ENCODE data around the gene GATD1. TPM values are rescaled to one million over a fixed set of nuclear protein-coding genes. Genes with fewer than 3 reads are reported as not detected.

GATD1 gene
- total and polyA plus RNA-seq, 2 experiments from 2014 or later, result 39.3 to 51.0 TPM

GRCh38 chr11:819943-820649 is 42.8 kb upstream of the GATD1 start:
- peaks cover 27% of the 10 kb centered on the region for H3K27me3 Mint-ChIP-seq (ENCODE audit: insufficient read depth, low read depth, poor library complexity)
- Histone ChIP-seq H2AFZ (no peak overlapping the region), H3K4me3 (peak overlapping the region; percentile 73), H3K4me1 (ENCODE audit: insufficient read depth) (peaks cover 7% of the 10 kb centered on the region; the same call in 1 of the 2 replicates), H4K20me1 (replicated peaks; ENCODE audit: insufficient read depth) (peaks cover 17% of the 10 kb centered on the region), H3F3A (replicated peaks; ENCODE audit: low read depth) (peaks cover 8% of the 10 kb centered on the region; the same call in 1 of the 2 replicates), H3K27me3 (ENCODE audit: insufficient read depth) (no peaks in the 10 kb centered on the region), H3K27ac (ENCODE audit: low read depth) (no peak overlapping the region), H3K4me2 (peak overlapping the region; percentile 85), H3K79me2 (replicated peaks; ENCODE audit: insufficient read depth) (0 out of 2 replicates have a peak, but pooled peaks cover 5% of the 10 kb centered on the region), H3K9me2 (ENCODE audit: insufficient read depth) (no peaks in the 10 kb centered on the region), H3K36me3 (ENCODE audit: insufficient read depth) (no peaks in the 10 kb centered on the region)
- H3K4me3 Mint-ChIP-seq, result peak overlapping the region; percentile 83
- peaks cover 10% of the 10 kb centered on the region for H3K4me1 Mint-ChIP-seq
- ATAC-seq (peak; percentile 42), DNase-seq (ENCODE audit: low spot score) (peak; percentile 92)
- H3K36me3 Mint-ChIP-seq (ENCODE audit: low read depth), result peaks cover 12% of the 10 kb centered on the region; the same call in 1 of the 3 replicates
- H3K9me3 Mint-ChIP-seq, result no peaks in the 10 kb centered on the region
- TF ChIP-seq CREB1 (CRISPR knock-in tag; IDR thresholded peaks at IDR 0.05; ENCODE audit: low read depth) (no peak), ZNF114 (CRISPR knock-in tag; IDR thresholded peaks at IDR 0.05) (no peak), JUNB (IDR thresholded peaks at IDR 0.05; ENCODE audit: unreplicated experiment) (no peak), POLR2AphosphoS5 (IDR thresholded peaks at IDR 0.05; ENCODE audit: low read depth) (0 out of 2 replicates have a peak, but pooled peaks have one; percentile 22)
- TF ChIP-seq, protein P1, sequence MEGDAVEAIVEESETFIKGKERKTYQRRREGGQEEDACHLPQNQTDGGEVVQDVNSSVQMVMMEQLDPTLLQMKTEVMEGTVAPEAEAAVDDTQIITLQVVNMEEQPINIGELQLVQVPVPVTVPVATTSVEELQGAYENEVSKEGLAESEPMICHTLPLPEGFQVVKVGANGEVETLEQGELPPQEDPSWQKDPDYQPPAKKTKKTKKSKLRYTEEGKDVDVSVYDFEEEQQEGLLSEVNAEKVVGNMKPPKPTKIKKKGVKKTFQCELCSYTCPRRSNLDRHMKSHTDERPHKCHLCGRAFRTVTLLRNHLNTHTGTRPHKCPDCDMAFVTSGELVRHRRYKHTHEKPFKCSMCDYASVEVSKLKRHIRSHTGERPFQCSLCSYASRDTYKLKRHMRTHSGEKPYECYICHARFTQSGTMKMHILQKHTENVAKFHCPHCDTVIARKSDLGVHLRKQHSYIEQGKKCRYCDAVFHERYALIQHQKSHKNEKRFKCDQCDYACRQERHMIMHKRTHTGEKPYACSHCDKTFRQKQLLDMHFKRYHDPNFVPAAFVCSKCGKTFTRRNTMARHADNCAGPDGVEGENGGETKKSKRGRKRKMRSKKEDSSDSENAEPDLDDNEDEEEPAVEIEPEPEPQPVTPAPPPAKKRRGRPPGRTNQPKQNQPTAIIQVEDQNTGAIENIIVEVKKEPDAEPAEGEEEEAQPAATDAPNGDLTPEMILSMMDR (conservative IDR thresholded peaks at IDR 0.05; ENCODE audit: low read depth in 2 of 2), result no peak
- H3K27ac Mint-ChIP-seq, result no peak overlapping the region

DNA sequence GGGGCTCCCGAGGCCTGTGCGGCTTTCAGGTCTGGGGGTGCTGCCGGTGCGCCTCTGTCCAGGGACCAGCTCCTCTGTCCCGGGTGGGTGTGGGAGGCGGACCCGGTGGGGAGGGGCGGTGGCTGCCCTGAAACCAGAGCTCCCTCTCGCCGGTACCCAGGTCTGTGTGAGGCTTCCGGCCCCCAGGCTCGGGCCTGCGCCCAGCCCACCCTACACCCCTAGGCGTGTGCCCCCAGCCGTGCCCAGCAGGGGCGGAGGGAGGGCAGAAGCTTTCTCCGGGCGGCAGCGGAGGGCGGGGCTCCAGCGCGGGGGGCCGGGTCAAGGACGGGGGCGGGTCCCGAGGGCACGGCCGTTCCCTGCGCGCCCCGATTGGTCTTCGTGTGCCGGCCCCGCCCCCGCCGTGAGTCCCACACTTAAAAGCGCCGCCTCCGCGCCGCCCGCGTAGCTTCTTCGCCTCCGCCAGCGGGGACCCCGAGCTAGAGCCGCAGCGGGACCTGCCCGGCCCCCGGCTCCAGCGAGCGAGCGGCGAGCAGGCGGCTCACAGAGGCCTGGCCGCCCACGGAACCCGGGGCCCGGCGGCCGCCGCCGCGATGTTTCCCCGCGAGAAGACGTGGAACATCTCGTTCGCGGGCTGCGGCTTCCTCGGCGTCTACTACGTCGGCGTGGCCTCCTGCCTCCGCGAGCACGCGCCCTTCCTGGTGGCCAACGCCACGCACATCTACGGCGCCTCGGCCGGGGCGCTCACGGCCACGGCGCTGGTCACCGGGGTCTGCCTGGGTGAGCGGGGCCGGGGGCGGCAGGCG is 42.0 kb upstream of the GATD1 start:
- ATAC-seq (peak; percentile 63), DNase-seq (ENCODE audit: low spot score) (peak; percentile 97)
- Histone ChIP-seq H3K4me2 (peak overlapping the region; percentile 85), H3F3A (replicated peaks; ENCODE audit: low read depth) (peaks cover 6% of the 10 kb centered on the region; the same call in 1 of the 2 replicates), H3K79me2 (replicated peaks; ENCODE audit: insufficient read depth) (0 out of 2 replicates have a peak, but pooled peaks cover 5% of the 10 kb centered on the region), H3K4me1 (ENCODE audit: insufficient read depth) (peaks cover 7% of the 10 kb centered on the region; the same call in 1 of the 2 replicates), H3K4me3 (peak overlapping the region; percentile 73), H2AFZ (peak overlapping the region; percentile 69; the same call in 1 of the 2 replicates), H4K20me1 (replicated peaks; ENCODE audit: insufficient read depth) (peaks cover 21% of the 10 kb centered on the region), H3K27ac (ENCODE audit: low read depth) (no peak overlapping the region), H3K36me3 (ENCODE audit: insufficient read depth) (no peaks in the 10 kb centered on the region), H3K9me2 (ENCODE audit: insufficient read depth) (no peaks in the 10 kb centered on the region), H3K27me3 (ENCODE audit: insufficient read depth) (no peaks in the 10 kb centered on the region)
- peaks cover 8% of the 10 kb centered on the region; the same call in 1 of the 3 replicates for H3K36me3 Mint-ChIP-seq (ENCODE audit: low read depth)
- peaks cover 6% of the 10 kb centered on the region for H3K4me1 Mint-ChIP-seq
- no peaks in the 10 kb centered on the region for H3K9me3 Mint-ChIP-seq
- TF ChIP-seq POLR2AphosphoS5 (IDR thresholded peaks at IDR 0.05; ENCODE audit: low read depth), result peak; percentile 87
- TF ChIP-seq ZNF331 (CRISPR knock-in tag; IDR thresholded peaks at IDR 0.05; ENCODE audit: low read depth), result no peak
- TF ChIP-seq EZH2 (IDR thresholded peaks at IDR 0.05; ENCODE audit: low read depth, unreplicated experiment), result no peak
- TF ChIP-seq, protein P2, sequence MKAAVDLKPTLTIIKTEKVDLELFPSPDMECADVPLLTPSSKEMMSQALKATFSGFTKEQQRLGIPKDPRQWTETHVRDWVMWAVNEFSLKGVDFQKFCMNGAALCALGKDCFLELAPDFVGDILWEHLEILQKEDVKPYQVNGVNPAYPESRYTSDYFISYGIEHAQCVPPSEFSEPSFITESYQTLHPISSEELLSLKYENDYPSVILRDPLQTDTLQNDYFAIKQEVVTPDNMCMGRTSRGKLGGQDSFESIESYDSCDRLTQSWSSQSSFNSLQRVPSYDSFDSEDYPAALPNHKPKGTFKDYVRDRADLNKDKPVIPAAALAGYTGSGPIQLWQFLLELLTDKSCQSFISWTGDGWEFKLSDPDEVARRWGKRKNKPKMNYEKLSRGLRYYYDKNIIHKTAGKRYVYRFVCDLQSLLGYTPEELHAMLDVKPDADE (IDR thresholded peaks at IDR 0.05), result no peak
- no peak for TF ChIP-seq ZNF114 (CRISPR knock-in tag; IDR thresholded peaks at IDR 0.05)
- 0 out of 2 replicates have a peak, but pooled peaks have one; percentile 45 for TF ChIP-seq CREB1 (CRISPR knock-in tag; IDR thresholded peaks at IDR 0.05; ENCODE audit: low read depth)
- H3K4me3 Mint-ChIP-seq, result peak overlapping the region; percentile 83; the same call in 2 of the 3 replicates
- peaks cover 30% of the 10 kb centered on the region for H3K27me3 Mint-ChIP-seq (ENCODE audit: insufficient read depth, low read depth, poor library complexity)
- H3K27ac Mint-ChIP-seq, result no peak overlapping the region

All from GM23338 (cell line).